ENCODE results near the gene CCNL2.

- TF ChIP-seq CTCF (IDR thresholded peaks at IDR 0.05; ENCODE audit: poor library complexity) (no peak), EZH2phosphoT487 (IDR thresholded peaks at IDR 0.05; ENCODE audit: low read depth, severe bottlenecking, unreplicated experiment) (no peak)
Observed at GRCh38 chr1:1340185-1340584, 59.0 kb downstream of the CCNL2 start.

Measured in hepatocyte (in vitro differentiated cells).